Embryonic facial prominence (tissue), 1 donor: ENCODE measurements around the gene PSMC1.

Source experiments
- DNase-seq: peaks from one replicate; pipeline ENCODE4 v3.0.0-alpha.2; 2016; ENCODE audit errors: extremely low spot score

The PSMC1 gene

GRCh38 chr14:90302529-90303303, 46.4 kb downstream of the PSMC1 start:
- DNase-seq, result no peak

GRCh38 chr14:90303473-90303872, 47.1 kb downstream of the PSMC1 start:
- DNase-seq, result no peak

GRCh38 chr14:90304502-90304901, 48.1 kb downstream of the PSMC1 start:
- DNase-seq, result no peak

- no peak for DNase-seq
These were observed 48.8 kb downstream of the PSMC1 start for GRCh38 chr14:90305176-90305601.

GRCh38 chr14:90308561-90308960, 52.2 kb downstream of the PSMC1 start:
- DNase-seq, result no peak

- no peak for DNase-seq
These were observed 60.9 kb downstream of the PSMC1 start for GRCh38 chr14:90317286-90317685.

GRCh38 chr14:90318016-90318415, 61.7 kb downstream of the PSMC1 start:
- no peak for DNase-seq

GRCh38 chr14:90319173-90319572, 62.8 kb downstream of the PSMC1 start:
- DNase-seq, result no peak

GRCh38 chr14:90319634-90320541, 63.5 kb downstream of the PSMC1 start:
- DNase-seq, result no peak

GRCh38 chr14:90321891-90322290, 65.5 kb downstream of the PSMC1 start:
- DNase-seq, result no peak
